ENCODE data around the gene GFM1.
"Not testable (repeated sequence)": the region's sequence is repeated elsewhere in the genome, so short reads cannot be mapped to it uniquely, and the experiment has no call there.

GFM1 gene

GRCh38 chr3:158678687-158679086 lies 34.4 kb downstream of the GFM1 start:
- no peak for DNase-seq (ENCODE audit: low read depth)

DNA sequence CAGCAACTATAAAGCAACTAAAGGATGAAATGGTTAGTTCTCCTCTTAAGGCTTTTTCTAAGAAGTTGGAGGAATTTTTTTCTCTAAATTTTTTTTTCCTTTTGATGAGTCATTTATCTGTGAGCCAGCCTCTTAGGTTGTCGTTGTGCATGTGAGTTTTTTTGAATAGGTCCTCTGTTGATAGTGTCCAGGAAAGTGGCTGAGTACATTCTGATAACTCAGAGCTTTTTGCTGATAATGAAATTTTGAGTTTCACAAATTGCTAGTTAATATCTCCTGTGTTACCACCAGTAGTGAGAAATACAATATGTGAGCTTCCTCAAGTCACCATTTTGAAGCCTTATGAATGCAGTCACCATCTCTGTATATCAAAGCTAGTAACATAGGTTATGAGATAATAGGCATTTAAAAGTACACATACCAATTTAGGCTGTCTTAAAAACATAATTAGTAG lies 35.2 kb downstream of the GFM1 start:
- DNase-seq (ENCODE audit: low read depth) = no peak

- DNase-seq (ENCODE audit: low read depth) = no peak
Measured at GRCh38 chr3:158680861-158681260, 36.5 kb downstream of the GFM1 start.

DNA sequence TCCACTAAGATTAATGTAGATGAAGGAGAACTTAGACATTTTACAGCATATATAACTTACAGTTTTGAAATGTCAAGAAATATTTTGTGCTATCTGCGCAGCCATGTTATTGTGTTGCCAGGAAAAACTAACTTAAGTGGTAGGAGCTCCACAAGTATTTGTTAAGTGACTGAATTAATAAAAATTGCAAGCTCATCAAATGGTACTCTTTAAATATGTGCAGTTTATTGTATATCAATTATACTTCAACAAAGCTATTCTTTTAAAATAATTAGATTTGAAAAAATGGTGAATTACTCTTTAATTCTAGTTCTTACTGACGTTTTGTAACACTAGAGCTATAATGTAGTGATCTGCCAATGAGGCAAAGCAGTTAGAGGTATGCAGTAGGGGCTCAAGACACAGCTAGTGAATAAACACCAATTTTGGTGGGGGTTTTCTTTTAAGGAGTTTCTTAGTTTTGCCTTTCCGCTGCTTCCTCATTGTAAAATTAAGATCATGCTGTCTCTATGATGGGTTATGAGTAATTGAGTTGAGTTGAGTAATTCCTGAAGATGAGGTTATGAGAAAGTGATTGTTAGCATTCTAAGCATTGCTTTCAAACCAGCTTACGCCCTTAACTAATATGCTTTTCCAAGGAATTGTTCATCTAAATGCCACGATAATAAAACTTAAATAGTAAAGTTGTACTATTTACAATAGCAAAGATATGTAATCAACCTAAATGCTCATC lies 39.1 kb downstream of the GFM1 start:
- no peak for DNase-seq (ENCODE audit: low read depth)

DNA sequence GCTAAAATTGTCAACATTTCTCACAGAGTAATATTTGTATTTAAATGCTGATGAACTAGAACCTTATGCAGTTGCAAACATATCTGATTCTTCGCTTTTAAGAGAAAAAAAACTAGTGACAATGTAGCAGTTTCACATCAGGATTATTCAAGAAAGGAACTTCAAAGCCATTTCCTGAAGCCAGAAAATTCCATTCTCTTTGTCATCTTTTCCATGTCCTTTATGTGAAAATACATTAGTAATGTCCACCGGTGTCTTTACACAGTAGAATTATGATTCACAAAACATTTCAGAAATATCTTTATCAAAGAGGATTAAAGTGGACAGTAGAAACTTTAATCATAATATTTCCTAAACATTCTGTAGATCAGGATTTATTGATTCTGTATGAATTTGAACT lies 40.8 kb downstream of the GFM1 start:
- DNase-seq (ENCODE audit: low read depth) = no peak

DNA sequence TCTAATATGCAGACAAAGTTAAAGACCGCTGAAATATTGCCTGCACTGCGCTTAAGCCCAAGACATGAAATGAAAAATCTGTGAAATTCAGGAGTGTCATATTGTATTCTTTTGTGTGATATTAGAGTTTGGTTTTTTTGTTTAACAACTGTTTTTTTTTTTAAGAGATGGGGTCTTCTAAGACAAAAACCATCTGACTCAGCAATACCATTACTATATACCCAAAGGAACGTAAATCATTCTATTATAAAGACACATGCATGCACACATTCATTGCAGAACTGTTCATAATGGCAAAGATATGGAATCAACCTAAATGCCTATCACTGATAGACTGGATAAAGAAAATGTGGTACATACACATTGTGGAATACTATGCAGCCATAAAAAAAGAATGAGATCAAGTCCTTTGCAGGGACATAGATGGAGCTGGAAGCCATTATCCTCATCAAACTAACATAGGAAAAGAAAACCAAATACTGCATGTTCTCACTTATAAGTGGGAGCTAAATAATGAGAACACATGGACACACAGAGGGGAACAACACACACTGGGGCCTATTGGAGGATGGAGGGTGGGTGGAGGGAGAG lies 49.6 kb downstream of the GFM1 start:
- DNase-seq (ENCODE audit: low read depth) = not testable (repeated sequence)

DNA sequence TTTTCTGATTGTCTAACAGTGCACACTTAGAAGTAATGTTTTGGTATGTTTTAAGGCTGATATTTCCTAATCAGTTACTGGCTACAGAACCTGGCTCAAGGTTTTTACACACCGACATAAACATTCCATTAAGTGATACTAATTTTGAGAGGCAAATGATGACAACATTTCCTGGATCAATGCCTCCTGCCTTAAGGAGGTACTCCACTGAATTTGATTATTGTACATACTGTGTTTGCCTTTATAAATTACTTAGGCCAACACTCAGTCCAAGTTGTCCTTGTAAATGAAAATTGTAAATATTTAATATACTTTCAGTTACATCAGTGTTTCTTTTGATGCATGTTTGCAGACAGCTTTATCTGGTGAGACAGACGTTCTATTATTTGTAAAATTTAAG lies 52.3 kb downstream of the GFM1 start:
- no peak for DNase-seq (ENCODE audit: low read depth)

- no peak for DNase-seq (ENCODE audit: low read depth)
Measured at GRCh38 chr3:158700559-158700958, 56.2 kb downstream of the GFM1 start.

DNA sequence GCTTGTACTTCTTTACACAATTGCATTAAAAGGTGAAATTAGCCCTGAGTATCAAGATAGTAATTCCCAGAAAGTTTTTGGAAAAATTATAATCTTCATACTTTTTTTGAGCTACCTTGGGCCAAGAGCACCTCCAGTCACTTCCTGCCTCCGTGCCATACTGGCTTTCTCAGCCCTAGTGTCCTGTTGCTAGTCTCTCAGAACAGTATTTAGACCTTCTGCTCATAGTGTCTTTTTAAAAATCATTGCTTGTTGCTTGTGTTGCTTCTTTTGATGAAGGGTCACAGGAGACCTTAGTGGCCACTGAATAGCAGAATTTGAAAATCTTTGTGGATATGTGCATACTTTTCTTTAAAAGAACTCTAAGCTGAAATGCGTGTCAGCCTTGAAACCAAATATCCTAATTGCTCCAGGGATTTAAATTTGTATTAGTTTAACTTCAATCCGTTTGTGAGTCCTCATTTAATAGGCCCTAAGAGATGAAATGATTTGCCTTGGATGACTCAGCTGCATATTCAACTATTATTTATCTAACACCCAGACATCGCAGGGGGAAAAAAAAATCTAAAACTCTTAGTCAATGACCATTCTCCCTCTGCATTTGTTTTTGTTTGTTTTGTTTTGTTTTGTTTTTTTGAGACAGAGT lies 57.2 kb downstream of the GFM1 start:
- no peak for DNase-seq (ENCODE audit: low read depth)

- DNase-seq (ENCODE audit: low read depth) = no peak
Measured at GRCh38 chr3:158702815-158703481, 58.6 kb downstream of the GFM1 start.

DNA sequence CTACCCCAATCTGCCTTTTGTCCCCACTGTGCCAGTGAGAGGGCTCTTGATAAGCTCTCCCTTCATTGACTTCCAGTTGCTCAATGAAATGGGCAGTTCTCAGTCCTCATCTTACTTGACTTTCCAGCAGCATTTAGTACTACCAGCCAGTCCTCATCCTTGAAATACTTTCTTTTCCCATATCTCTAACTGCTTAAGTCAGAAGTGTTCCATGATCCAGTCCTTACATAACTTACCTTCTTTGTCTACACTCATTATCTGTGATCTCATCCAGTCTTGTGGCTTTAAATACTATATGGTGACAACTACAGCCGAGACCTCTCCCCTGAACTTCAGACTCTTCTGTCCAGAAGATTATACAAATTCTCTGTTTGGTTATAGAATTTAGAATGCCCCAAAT lies 59.2 kb downstream of the GFM1 start:
- DNase-seq (ENCODE audit: low read depth) = no peak

DNA sequence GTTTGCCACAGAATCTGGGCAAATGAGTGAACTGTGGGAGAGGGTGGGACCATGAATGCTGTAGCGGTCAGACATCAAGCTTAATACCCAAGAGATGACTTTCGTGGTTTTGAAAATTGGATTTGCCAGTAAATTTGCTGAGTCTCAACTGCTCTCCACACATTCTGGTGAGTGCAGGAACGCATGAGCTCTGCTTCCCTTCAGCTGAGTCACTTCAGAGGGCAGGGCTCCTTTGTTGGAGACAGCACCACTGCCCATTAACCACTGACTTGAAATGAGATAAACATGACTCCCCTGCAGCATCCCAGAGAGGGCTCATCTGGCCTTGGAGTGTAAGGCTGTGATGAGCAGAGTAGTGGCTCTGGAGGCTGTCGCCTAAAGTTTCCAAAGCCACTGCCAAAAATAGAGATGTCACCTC lies 65.3 kb downstream of the GFM1 start:
- no peak for DNase-seq (ENCODE audit: low read depth)

DNA sequence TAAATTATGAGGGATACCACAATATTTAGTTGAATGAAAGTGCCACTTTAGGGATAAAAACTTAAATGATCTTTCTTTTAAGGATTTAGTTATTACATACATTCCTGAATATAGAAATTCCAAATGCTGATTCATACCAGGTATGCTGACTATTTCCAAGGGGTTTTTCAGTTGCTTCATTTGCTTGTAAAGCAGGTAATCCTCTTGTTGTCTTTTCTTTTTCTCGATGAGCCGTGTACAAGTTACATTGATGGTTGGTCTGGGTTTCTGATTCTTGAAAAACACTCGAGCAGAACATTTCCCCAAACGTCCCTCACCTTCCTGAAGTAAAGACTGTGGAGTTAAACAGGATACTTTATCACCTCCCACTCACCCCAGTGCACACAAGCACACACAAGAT lies 66.3 kb downstream of the GFM1 start:
- no peak for DNase-seq (ENCODE audit: low read depth)

DNA sequence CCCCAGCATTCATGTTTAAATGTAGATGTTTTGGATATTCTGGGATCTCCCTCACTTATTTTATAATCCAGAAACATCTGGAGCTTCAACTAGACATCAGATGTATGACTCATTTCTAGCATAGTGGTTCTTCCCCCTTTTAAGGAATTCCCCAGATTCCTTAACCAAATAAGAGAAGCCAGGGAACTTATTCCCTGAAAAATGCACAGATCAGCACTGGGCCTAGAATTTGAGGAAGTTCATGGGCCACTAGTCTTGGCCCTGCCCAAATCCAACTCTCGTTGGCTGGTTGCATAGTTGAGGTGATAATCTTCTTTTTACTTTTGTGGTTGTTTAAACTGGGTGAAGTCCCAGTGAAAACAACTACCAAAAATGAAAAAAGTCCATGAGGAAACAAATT lies 67.6 kb downstream of the GFM1 start:
- DNase-seq (ENCODE audit: low read depth) = no peak

- DNase-seq (ENCODE audit: low read depth) = no peak
Measured at GRCh38 chr3:158712443-158712842, 68.1 kb downstream of the GFM1 start.

DNA sequence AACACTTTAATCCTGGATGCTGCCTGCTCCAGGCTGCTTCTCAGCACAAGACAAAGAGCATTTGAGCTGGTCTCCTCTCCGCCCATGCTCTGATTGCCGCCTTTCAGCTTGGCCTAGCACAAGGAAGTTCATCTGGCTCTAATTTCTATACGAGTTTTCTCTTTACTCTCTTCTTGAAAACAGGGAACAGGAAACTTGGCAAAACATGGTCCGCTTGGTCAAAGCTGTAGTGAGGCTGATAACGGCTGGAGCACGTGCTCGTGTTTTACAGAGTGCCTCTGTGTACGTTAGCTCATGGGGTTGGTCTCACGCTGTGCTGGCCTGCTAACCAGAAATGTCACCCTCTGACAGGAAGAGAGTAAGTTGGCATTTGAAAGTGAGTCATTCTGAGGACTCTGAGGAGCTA lies 68.8 kb downstream of the GFM1 start:
- no peak for DNase-seq (ENCODE audit: low read depth)

GRCh38 chr3:158717576-158717975 lies 73.2 kb downstream of the GFM1 start:
- DNase-seq (ENCODE audit: low read depth) = no peak

DNA sequence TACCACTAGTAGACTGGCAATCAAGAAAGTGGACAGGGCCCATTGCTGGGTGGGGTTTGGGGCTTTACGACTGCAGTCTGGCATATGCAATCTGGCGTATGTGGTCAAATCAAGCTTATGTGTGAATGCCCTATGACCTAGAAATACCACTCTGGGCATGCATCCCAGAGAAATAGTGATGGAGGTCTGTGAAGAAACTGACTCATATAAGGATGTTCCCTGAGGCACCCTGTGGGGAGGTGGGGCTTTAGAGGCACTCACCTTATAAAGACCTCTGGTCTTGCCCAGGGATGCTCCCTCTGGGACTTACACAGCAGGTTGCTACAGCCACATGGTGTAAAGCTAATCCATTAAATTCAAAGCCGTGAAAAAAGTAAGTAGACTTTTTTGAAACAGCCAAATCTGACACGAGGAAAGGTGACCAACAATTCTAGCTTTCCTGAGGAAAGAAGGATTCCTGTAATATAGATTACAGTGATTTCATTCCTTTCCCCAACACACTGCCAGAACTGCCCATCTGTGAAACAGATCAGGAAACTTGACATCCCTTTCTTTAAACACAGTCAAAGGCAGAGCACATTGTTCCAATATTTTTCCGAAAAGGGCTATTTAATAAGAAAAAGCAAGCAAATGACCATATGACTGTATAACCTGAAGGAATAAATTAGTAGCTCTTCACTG lies 74.3 kb downstream of the GFM1 start:
- DNase-seq (ENCODE audit: low read depth) = no peak

GRCh38 chr3:158722108-158722507 lies 77.8 kb downstream of the GFM1 start:
- DNase-seq (ENCODE audit: low read depth) = no peak

DNA sequence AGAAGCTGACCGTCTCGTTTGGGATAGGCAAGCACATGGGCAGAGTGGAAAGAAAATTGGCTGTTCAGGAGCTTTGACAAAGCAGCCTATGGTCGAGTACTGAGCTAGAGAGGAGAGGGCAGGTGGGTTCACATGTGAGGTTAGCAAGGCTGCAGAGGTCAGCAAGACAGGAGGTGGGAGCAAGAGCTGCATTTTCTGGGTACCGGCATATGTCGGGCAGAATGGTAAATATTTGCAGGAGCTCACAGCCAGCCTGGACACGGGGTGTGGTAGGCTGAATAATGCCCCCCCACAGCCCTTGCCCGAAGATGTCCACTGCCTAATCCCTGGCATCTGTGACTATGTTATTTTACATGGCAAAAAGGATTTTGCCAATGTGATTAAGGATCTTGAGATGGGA lies 79.7 kb downstream of the GFM1 start:
- DNase-seq (ENCODE audit: low read depth) = no peak

GRCh38 chr3:158725348-158726011 lies 81.2 kb downstream of the GFM1 start:
- DNase-seq (ENCODE audit: low read depth) = no peak

Data from stimulated activated CD8-positive, alpha-beta memory T cell treated with anti-CD3 and anti-CD28 coated beads, Interleukin-15, amount 100 ng/mL, for 1 hour (primary cell).